Neural progenitor cell (in vitro differentiated cells): ENCODE data around the gene ALAD. TPM values are rescaled to one million over a fixed set of nuclear protein-coding genes. Genes with fewer than 3 reads are reported as not detected.

ENCODE experiments used
- DNase-seq: peaks from one replicate; pipeline ENCODE4 v3.0.0-alpha.2; 2016; ENCODE audit warnings: low spot score
- H2AFZ ChIP-seq: fragments of 200-600 bp; sonication (generic); replicated peaks from 2 replicates; pipeline ENCODE4 v1.6.1; 2016; ENCODE audit warnings: antibody characterized with exemption
- H3F3A ChIP-seq: fragments of 200-600 bp; sonication (generic); 2 replicates; pipeline ENCODE4 v1.6.1; 2016; ENCODE audit warnings: antibody characterized with exemption, low read depth
- H3K27ac ChIP-seq: fragments of 200-600 bp; sonication (generic); 2 replicates; pipeline ENCODE4 v1.5.1; 2016; ENCODE audit warnings: mild to moderate bottlenecking
- H3K27me3 ChIP-seq: fragments of 200-600 bp; sonication (generic); 2 replicates; pipeline ENCODE4 v1.6.1; 2016; ENCODE audit warnings: mild to moderate bottlenecking, moderate library complexity
- H3K36me3 ChIP-seq: fragments of 200-600 bp; sonication (generic); 2 replicates; pipeline ENCODE4 v1.5.1; 2016
- H3K4me1 ChIP-seq: fragments of 200-600 bp; sonication (generic); 2 replicates; pipeline ENCODE4 v1.6.1; 2016; ENCODE audit warnings: mixed run types
- H3K4me2 ChIP-seq: fragments of 200-600 bp; sonication (generic); 2 replicates; pipeline ENCODE4 v1.6.1; 2016
- H3K4me3 ChIP-seq: fragments of 200-600 bp; sonication (generic); 2 replicates; pipeline ENCODE4 v1.5.1; 2016
- H3K79me2 ChIP-seq: fragments of 200-600 bp; sonication (generic); 2 replicates; pipeline ENCODE4 v1.6.1; 2016; ENCODE audit warnings: low read depth
- H3K9ac ChIP-seq: fragments of 200-600 bp; sonication (generic); 2 replicates; pipeline ENCODE4 v1.6.1; 2016
- H3K9me3 ChIP-seq: fragments of 200-600 bp; sonication (generic); 2 replicates; pipeline ENCODE4 v1.5.1; 2016; ENCODE audit warnings: low read depth
- H4K20me1 ChIP-seq: fragments of 200-600 bp; sonication (generic); 2 replicates; pipeline ENCODE4 v1.6.1; 2016; ENCODE audit warnings: low read depth
- H3K27ac Mint-ChIP-seq: 3 replicates; pipeline ENCODE4 v1.8.0; 2021; ENCODE audit warnings: mixed read lengths
- H3K27me3 Mint-ChIP-seq: 2 replicates; pipeline ENCODE4 v1.8.0; 2022; ENCODE audit warnings: low read depth, mild to moderate bottlenecking, inconsistent platforms, moderate library complexity, mixed read lengths; ENCODE audit not compliant: insufficient read depth
- H3K36me3 Mint-ChIP-seq: 3 replicates; pipeline ENCODE4 v1.8.0; 2021; ENCODE audit warnings: mixed read lengths
- H3K4me1 Mint-ChIP-seq: 3 replicates; pipeline ENCODE4 v1.8.0; 2021; ENCODE audit warnings: mixed read lengths
- H3K4me3 Mint-ChIP-seq: 3 replicates; pipeline ENCODE4 v1.8.0; 2021; ENCODE audit warnings: mild to moderate bottlenecking, moderate library complexity, mixed read lengths
- H3K9me3 Mint-ChIP-seq: 3 replicates; pipeline ENCODE4 v1.8.0; 2020; ENCODE audit warnings: mixed read lengths
- EZH2 ChIP-seq: fragments of 200-600 bp; sonication (generic); IDR thresholded peaks from 2 replicates; pipeline ENCODE4 v1.6.1; 2017; ENCODE audit warnings: antibody characterized with exemption, mild to moderate bottlenecking, moderate library complexity
- EZH2phosphoT487 ChIP-seq: fragments of 200-600 bp; sonication (generic); IDR thresholded peaks from 2 replicates; pipeline ENCODE4 v1.6.1; 2017; ENCODE audit warnings: antibody characterized with exemption
- total RNA-seq: library from RNA; depleted of rRNA; stranded (reverse); fragments of >200 nt; gene quantifications from 2 replicates; pipeline ENCODE4 v1.2.3, GENCODE V29; 2015; ENCODE audit warnings: low replicate concordance
- TF ChIP-seq, protein P1 (sequence below): fragments of 200-600 bp; sonication (generic); IDR thresholded peaks from 2 replicates; pipeline ENCODE4 v1.5.1; 2017; ENCODE audit warnings: antibody characterized with exemption, mild to moderate bottlenecking

Gene ALAD
- total RNA-seq, 1 donor from 2014 or later = 17.4 TPM

- H3K4me3 Mint-ChIP-seq = peak within 1 kb of the TSS; percentile 87
- peak; percentile 91 for DNase-seq
- Histone ChIP-seq H3K9me3 (no peaks in the 10 kb centered on the region), H3K36me3 (no peaks in the 10 kb centered on the region), H4K20me1 (peaks cover 4% of the 10 kb centered on the region), H3K4me1 (peaks cover 3% of the 10 kb centered on the region), H3K27me3 (no peaks in the 10 kb centered on the region), H3K4me3 (peak within 1 kb of the TSS; percentile 97), H3K4me2 (peak within 1 kb of the TSS; percentile 96), H3K9ac (peak within 1 kb of the TSS; percentile 57), H3K27ac (peak within 1 kb of the TSS; percentile 71), H3F3A (peaks cover 11% of the 10 kb centered on the region), H3K79me2 (no peaks in the 10 kb centered on the region), H2AFZ (peak within 1 kb of the TSS; percentile 98)
- no peak for TF ChIP-seq EZH2phosphoT487
- no peak for TF ChIP-seq EZH2
- TF ChIP-seq, protein P1, sequence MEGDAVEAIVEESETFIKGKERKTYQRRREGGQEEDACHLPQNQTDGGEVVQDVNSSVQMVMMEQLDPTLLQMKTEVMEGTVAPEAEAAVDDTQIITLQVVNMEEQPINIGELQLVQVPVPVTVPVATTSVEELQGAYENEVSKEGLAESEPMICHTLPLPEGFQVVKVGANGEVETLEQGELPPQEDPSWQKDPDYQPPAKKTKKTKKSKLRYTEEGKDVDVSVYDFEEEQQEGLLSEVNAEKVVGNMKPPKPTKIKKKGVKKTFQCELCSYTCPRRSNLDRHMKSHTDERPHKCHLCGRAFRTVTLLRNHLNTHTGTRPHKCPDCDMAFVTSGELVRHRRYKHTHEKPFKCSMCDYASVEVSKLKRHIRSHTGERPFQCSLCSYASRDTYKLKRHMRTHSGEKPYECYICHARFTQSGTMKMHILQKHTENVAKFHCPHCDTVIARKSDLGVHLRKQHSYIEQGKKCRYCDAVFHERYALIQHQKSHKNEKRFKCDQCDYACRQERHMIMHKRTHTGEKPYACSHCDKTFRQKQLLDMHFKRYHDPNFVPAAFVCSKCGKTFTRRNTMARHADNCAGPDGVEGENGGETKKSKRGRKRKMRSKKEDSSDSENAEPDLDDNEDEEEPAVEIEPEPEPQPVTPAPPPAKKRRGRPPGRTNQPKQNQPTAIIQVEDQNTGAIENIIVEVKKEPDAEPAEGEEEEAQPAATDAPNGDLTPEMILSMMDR = no peak
- no peaks in the 10 kb centered on the region for H3K9me3 Mint-ChIP-seq
- no peaks in the 10 kb centered on the region for H3K36me3 Mint-ChIP-seq
- no peaks in the 10 kb centered on the region for H3K27me3 Mint-ChIP-seq
- H3K27ac Mint-ChIP-seq = no peak within 1 kb of the TSS
- peaks cover 11% of the 10 kb centered on the region for H3K4me1 Mint-ChIP-seq
Observed at GRCh38 chr9:113376634-113377567, 24.2 kb downstream of the ALAD start, which contains the start of gene HDHD3. HDHD3 (minus strand) TSS chr9:113376986; CDS start chr9:113374354, 2,632 bp downstream.

- no peaks in the 10 kb centered on the region for H3K9me3 ChIP-seq
- no peak overlapping the region for H3K4me3 ChIP-seq
Observed at GRCh38 chr9:113375057-113376023, 25.7 kb downstream of the ALAD start.

More at GRCh38 chr9:113375057-113376023, 25.7 kb downstream of the ALAD start:
- Mint-ChIP-seq H3K4me3 (peak overlapping the region; percentile 87), H3K27me3 (peaks cover 4% of the 10 kb centered on the region), H3K4me1 (peaks cover 11% of the 10 kb centered on the region), H3K9me3 (no peaks in the 10 kb centered on the region), H3K36me3 (no peaks in the 10 kb centered on the region), H3K27ac (peak overlapping the region; percentile 16)
- H3K9ac ChIP-seq = no peak overlapping the region
- H3K36me3 ChIP-seq = no peaks in the 10 kb centered on the region
- no peaks in the 10 kb centered on the region for H3K79me2 ChIP-seq
- peaks cover 11% of the 10 kb centered on the region for H3F3A ChIP-seq
- DNase-seq = no peak
- no peaks in the 10 kb centered on the region for H3K27me3 ChIP-seq
- TF ChIP-seq EZH2 (no peak), EZH2phosphoT487 (no peak)
- TF ChIP-seq, protein P1 = no peak
- peak overlapping the region; percentile 96 for H3K4me2 ChIP-seq
- H3K4me1 ChIP-seq = peaks cover 3% of the 10 kb centered on the region
- H4K20me1 ChIP-seq = peaks cover 4% of the 10 kb centered on the region
- H2AFZ ChIP-seq = no peak overlapping the region
- no peak overlapping the region for H3K27ac ChIP-seq
